WTC11 (cell line): Measurements from ENCODE around the gene ACSL5. TPM values are rescaled to one million over a fixed set of nuclear protein-coding genes. Genes with fewer than 3 reads are reported as not detected.

Experiments used
- ATAC-seq: fragments of 200-7000 bp; cut with Tn5 transposase; 2 replicates; pipeline ENCODE4 v1.10.0; 2021; ENCODE audit warnings: mild to moderate bottlenecking, moderate library complexity
- CTCF ChIA-PET: fragments of 300-600 bp; sonication (Branson Sonifier 250); formaldehyde crosslinking; loops from one replicate; lab custom pipeline; 2021; ENCODE audit warnings: antibody characterized with exemption; lab: Charles Lee
- POLR2A ChIA-PET: fragments of 350-600 bp; sonication (Branson Sonifier 250); formaldehyde crosslinking; loops from one replicate; lab custom pipeline; 2021; ENCODE audit warnings: antibody characterized with exemption; lab: Charles Lee
- DNase-seq: peaks from one replicate; pipeline ENCODE4 v3.0.0; 2021; ENCODE audit warnings: low spot score
- H3K27ac Mint-ChIP-seq: 2 replicates; pipeline ENCODE4 v1.8.0; 2021; ENCODE audit warnings: mixed read lengths
- H3K27me3 Mint-ChIP-seq: 2 replicates; pipeline ENCODE4 v1.8.0; 2021; ENCODE audit warnings: low read depth, mild to moderate bottlenecking, moderate library complexity, mixed read lengths
- H3K36me3 Mint-ChIP-seq: 2 replicates; pipeline ENCODE4 v1.8.0; 2021; ENCODE audit warnings: mixed read lengths
- H3K4me1 Mint-ChIP-seq: 2 replicates; pipeline ENCODE4 v1.8.0; 2022; ENCODE audit warnings: mixed read lengths
- H3K4me3 Mint-ChIP-seq: 2 replicates; pipeline ENCODE4 v1.8.0; 2021; ENCODE audit warnings: mild to moderate bottlenecking, moderate library complexity, mixed read lengths
- H3K9me3 Mint-ChIP-seq: 2 replicates; pipeline ENCODE4 v1.8.0; 2021; ENCODE audit warnings: mixed read lengths
- ATF3 ChIP-seq: sonication (generic); formaldehyde crosslinking; conservative IDR thresholded peaks from 2 replicates; pipeline ENCODE4 v1.8.1; 2022; ENCODE audit warnings: mild to moderate bottlenecking, missing genetic modification reagents
- CREB1 ChIP-seq: sonication (generic); formaldehyde crosslinking; IDR thresholded peaks from 2 replicates; pipeline ENCODE4 v1.8.0; 2023; ENCODE audit warnings: mild to moderate bottlenecking, missing genetic modification reagents
- ELF4 ChIP-seq: sonication (generic); formaldehyde crosslinking; IDR thresholded peaks from 2 replicates; pipeline ENCODE4 v1.8.1; 2022; ENCODE audit warnings: low read depth, mild to moderate bottlenecking, moderate library complexity, missing genetic modification reagents
- ESRRA ChIP-seq: sonication (generic); formaldehyde crosslinking; IDR thresholded peaks from 2 replicates; pipeline ENCODE4 v1.8.1; 2022; ENCODE audit warnings: mild to moderate bottlenecking, missing genetic modification reagents, borderline replicate concordance
- HMGA2 ChIP-seq: fragments of 250-450 bp; sonication (Bioruptor Pico); IDR thresholded peaks from 2 replicates; pipeline ENCODE4 v1.4.0; 2021; ENCODE audit warnings: mild to moderate bottlenecking, moderate library complexity
- JAZF1 ChIP-seq: fragments of 250-450 bp; sonication (Bioruptor Pico); IDR thresholded peaks from 2 replicates; pipeline ENCODE4 v1.9.0; 2021; ENCODE audit warnings: moderate library complexity, mild to moderate bottlenecking, inconsistent platforms
- NFATC4 ChIP-seq: fragments of 250-450 bp; sonication (Bioruptor Pico); IDR thresholded peaks from 2 replicates; pipeline ENCODE4 v1.9.0; 2021; ENCODE audit warnings: mild to moderate bottlenecking
- NFYB ChIP-seq: sonication (generic); formaldehyde crosslinking; conservative IDR thresholded peaks from 2 replicates; pipeline ENCODE4 v1.8.0; 2022; ENCODE audit warnings: low read depth, missing genetic modification reagents
- PRRX2 ChIP-seq: fragments of 250-450 bp; sonication (Bioruptor Pico); IDR thresholded peaks from 2 replicates; pipeline ENCODE4 v1.8.0; 2021; ENCODE audit warnings: mild to moderate bottlenecking
- RELA ChIP-seq: sonication (generic); formaldehyde crosslinking; IDR thresholded peaks from 2 replicates; pipeline ENCODE4 v1.8.1; 2022; ENCODE audit warnings: missing genetic modification reagents, mild to moderate bottlenecking, borderline replicate concordance
- SOX15 ChIP-seq: fragments of 250-450 bp; sonication (Bioruptor Pico); IDR thresholded peaks from 2 replicates; pipeline ENCODE4 v1.9.0; 2021; ENCODE audit warnings: mild to moderate bottlenecking
- TEAD1 ChIP-seq: sonication (generic); formaldehyde crosslinking; IDR thresholded peaks from 2 replicates; pipeline ENCODE4 v1.8.0; 2022; ENCODE audit warnings: mild to moderate bottlenecking, missing genetic modification reagents
- ZNF121 ChIP-seq: sonication (generic); formaldehyde crosslinking; IDR thresholded peaks from 2 replicates; pipeline ENCODE4 v1.8.0; 2023; ENCODE audit warnings: missing genetic modification reagents
- ZNF232 ChIP-seq: sonication (generic); formaldehyde crosslinking; IDR thresholded peaks from 2 replicates; pipeline ENCODE4 v1.8.0; 2022; ENCODE audit warnings: mild to moderate bottlenecking, missing genetic modification reagents
- ZNF263 ChIP-seq: sonication (generic); formaldehyde crosslinking; IDR thresholded peaks from 2 replicates; pipeline ENCODE4 v1.8.1; 2022; ENCODE audit warnings: low read depth, mild to moderate bottlenecking, moderate library complexity, missing genetic modification reagents
- total RNA-seq: library from RNA; stranded (reverse); gene quantifications from 3 replicates; pipeline ENCODE4 v1.2.3, GENCODE V29; 2021
- TF ChIP-seq, protein P1 (sequence below): fragments of 250-450 bp; sonication (Bioruptor Pico); IDR thresholded peaks from 2 replicates; pipeline ENCODE4 v2.1.2; 2022; ENCODE audit warnings: mild to moderate bottlenecking, moderate library complexity
- TF ChIP-seq, protein P2 (sequence below): sonication (generic); formaldehyde crosslinking; IDR thresholded peaks from 2 replicates; pipeline ENCODE4 v1.8.0; 2023; ENCODE audit warnings: mild to moderate bottlenecking, missing genetic modification reagents
- TF ChIP-seq, protein P3 (sequence below): fragments of 250-450 bp; sonication (Bioruptor Pico); IDR thresholded peaks from 2 replicates; pipeline ENCODE4 v1.9.0; 2021; ENCODE audit warnings: mild to moderate bottlenecking
- TF ChIP-seq, protein P4 (sequence below): sonication (generic); formaldehyde crosslinking; IDR thresholded peaks from 2 replicates; pipeline ENCODE4 v1.8.1; 2023; ENCODE audit warnings: mild to moderate bottlenecking, missing genetic modification reagents, moderate library complexity
- TF ChIP-seq, protein P5 (sequence below): sonication (generic); formaldehyde crosslinking; IDR thresholded peaks from 2 replicates; pipeline ENCODE4 v1.8.0; 2023; ENCODE audit warnings: missing genetic modification reagents

ACSL5 gene
- total RNA-seq, 1 experiment from 2014 or later: 0.22 TPM

GRCh38 chr10:112332509-112333228 is 41.2 kb upstream of the ACSL5 start:
- Mint-ChIP-seq H3K36me3 (no peaks in the 10 kb centered on the region), H3K27me3 (no peaks in the 10 kb centered on the region), H3K9me3 (no peaks in the 10 kb centered on the region), H3K27ac (no peak overlapping the region), H3K4me1 (peaks cover 3% of the 10 kb centered on the region; the same call in 1 of the 2 replicates), H3K4me3 (no peak overlapping the region)
- no peak for DNase-seq
- POLR2A ChIA-PET: no interaction called here
- CTCF ChIA-PET: interaction anchor here (0.5 to 1.9 kb wide), 2 partner anchors 75 to 102 kb away, joined by 3 to 4 read pairs; no protein-coding TSS in a partner anchor
- no peak for ATAC-seq
- TF ChIP-seq NFATC4 (CRISPR knock-in tag) (no peak), TEAD1 (CRISPR knock-in tag) (no peak), ESRRA (CRISPR knock-in tag) (no peak)
- TF ChIP-seq, protein P1, sequence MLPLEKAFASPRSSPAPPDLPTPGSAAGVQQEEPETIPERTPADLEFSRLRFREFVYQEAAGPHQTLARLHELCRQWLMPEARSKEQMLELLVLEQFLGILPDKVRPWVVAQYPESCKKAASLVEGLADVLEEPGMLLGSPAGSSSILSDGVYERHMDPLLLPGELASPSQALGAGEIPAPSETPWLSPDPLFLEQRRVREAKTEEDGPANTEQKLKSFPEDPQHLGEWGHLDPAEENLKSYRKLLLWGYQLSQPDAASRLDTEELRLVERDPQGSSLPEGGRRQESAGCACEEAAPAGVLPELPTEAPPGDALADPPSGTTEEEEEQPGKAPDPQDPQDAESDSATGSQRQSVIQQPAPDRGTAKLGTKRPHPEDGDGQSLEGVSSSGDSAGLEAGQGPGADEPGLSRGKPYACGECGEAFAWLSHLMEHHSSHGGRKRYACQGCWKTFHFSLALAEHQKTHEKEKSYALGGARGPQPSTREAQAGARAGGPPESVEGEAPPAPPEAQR (CRISPR knock-in tag): no peak
- TF ChIP-seq, all 79 proteins: peak for 0

DNA sequence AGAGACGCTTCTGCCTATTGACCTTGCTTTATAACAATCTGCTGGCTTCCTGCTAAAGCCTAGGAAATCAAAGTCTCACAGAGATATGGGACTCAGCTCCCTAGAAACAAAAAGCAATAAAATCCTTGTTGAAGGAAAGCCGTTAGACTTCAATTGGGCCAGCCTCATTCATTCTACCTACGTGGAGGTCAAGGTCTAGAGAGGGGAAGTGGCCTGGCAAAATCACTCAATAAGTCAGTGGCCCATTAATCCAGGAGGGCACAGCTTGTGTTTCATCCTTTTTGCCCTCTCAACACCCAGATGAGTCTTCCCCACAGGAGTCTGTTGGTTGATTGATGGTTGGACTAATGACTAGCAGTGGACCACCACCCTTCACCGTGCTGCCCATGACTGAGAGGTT is 40.5 kb upstream of the ACSL5 start:
- ChIA-PET POLR2A (no interaction called here), CTCF (interaction anchor here (1.9 kb wide), 1 partner anchor 101 kb away, joined by 4 read pairs; no protein-coding TSS in a partner anchor)
- Mint-ChIP-seq H3K27me3 (no peaks in the 10 kb centered on the region), H3K27ac (no peak overlapping the region), H3K9me3 (no peaks in the 10 kb centered on the region), H3K4me3 (no peak overlapping the region), H3K4me1 (peaks cover 3% of the 10 kb centered on the region; the same call in 1 of the 2 replicates), H3K36me3 (no peaks in the 10 kb centered on the region)
- no peak for DNase-seq
- TF ChIP-seq RELA (no peak), SOX15 (no peak), ZNF263 (CRISPR knock-in tag) (no peak), HMGA2 (CRISPR knock-in tag) (no peak), ZNF121 (CRISPR knock-in tag) (no peak), PRRX2 (CRISPR knock-in tag) (no peak), ZNF232 (CRISPR knock-in tag) (no peak), JAZF1 (no peak), ELF4 (CRISPR knock-in tag) (no peak), ATF3 (CRISPR knock-in tag) (no peak), TEAD1 (CRISPR knock-in tag) (no peak), NFYB (CRISPR knock-in tag) (no peak), CREB1 (no peak)
- TF ChIP-seq, protein P2, sequence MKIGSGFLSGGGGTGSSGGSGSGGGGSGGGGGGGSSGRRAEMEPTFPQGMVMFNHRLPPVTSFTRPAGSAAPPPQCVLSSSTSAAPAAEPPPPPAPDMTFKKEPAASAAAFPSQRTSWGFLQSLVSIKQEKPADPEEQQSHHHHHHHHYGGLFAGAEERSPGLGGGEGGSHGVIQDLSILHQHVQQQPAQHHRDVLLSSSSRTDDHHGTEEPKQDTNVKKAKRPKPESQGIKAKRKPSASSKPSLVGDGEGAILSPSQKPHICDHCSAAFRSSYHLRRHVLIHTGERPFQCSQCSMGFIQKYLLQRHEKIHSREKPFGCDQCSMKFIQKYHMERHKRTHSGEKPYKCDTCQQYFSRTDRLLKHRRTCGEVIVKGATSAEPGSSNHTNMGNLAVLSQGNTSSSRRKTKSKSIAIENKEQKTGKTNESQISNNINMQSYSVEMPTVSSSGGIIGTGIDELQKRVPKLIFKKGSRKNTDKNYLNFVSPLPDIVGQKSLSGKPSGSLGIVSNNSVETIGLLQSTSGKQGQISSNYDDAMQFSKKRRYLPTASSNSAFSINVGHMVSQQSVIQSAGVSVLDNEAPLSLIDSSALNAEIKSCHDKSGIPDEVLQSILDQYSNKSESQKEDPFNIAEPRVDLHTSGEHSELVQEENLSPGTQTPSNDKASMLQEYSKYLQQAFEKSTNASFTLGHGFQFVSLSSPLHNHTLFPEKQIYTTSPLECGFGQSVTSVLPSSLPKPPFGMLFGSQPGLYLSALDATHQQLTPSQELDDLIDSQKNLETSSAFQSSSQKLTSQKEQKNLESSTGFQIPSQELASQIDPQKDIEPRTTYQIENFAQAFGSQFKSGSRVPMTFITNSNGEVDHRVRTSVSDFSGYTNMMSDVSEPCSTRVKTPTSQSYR: no peak
- TF ChIP-seq, protein P3, sequence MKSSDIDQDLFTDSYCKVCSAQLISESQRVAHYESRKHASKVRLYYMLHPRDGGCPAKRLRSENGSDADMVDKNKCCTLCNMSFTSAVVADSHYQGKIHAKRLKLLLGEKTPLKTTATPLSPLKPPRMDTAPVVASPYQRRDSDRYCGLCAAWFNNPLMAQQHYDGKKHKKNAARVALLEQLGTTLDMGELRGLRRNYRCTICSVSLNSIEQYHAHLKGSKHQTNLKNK: no peak
- TF ChIP-seq, protein P4, sequence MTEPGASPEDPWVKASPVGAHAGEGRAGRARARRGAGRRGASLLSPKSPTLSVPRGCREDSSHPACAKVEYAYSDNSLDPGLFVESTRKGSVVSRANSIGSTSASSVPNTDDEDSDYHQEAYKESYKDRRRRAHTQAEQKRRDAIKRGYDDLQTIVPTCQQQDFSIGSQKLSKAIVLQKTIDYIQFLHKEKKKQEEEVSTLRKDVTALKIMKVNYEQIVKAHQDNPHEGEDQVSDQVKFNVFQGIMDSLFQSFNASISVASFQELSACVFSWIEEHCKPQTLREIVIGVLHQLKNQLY: no peak
- TF ChIP-seq, protein P5, sequence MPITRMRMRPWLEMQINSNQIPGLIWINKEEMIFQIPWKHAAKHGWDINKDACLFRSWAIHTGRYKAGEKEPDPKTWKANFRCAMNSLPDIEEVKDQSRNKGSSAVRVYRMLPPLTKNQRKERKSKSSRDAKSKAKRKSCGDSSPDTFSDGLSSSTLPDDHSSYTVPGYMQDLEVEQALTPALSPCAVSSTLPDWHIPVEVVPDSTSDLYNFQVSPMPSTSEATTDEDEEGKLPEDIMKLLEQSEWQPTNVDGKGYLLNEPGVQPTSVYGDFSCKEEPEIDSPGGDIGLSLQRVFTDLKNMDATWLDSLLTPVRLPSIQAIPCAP (CRISPR knock-in tag): no peak
- no peak for ATAC-seq
